GM18520 (cell line): ENCODE measurements around the gene KIF16B.
"Not testable (repeated sequence)": the region's sequence is repeated elsewhere in the genome, so short reads cannot be mapped to it uniquely, and the experiment has no call there.

ENCODE experiments used
- ATAC-seq: cut with Tn5 transposase; IDR thresholded peaks from one replicate; pipeline ENCODE4 v1.9.1; 2021; ENCODE audit not compliant: unreplicated experiment

KIF16B gene

DNA sequence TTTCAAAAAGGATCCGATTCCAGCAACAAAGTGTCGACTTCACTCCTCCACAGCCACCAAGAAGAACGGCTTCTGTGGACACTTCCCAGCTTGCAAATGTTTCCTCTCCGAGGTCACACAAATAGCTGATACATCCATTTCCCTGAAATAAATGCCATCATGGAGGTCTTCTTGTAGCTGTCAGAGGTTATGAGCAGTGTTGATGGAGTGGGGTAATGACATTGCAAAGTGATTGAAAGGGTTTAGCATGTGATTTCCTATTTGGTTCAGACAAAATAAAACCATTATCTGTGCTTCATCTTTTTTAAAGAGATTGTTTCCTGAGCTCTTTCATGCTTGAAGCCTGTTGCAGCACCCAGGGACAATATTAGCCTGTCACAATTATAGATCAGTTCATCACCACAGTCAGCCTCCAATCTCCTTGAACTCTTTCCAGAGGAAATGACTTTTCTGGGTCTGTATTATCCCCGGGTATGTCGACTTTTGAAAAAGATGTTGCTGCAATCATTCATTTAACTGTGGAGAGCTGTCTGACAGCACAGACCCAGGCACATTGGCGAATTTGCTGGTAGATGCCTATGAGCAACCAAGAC lies 16.9 kb upstream of the KIF16B start:
- ATAC-seq: no peak

DNA sequence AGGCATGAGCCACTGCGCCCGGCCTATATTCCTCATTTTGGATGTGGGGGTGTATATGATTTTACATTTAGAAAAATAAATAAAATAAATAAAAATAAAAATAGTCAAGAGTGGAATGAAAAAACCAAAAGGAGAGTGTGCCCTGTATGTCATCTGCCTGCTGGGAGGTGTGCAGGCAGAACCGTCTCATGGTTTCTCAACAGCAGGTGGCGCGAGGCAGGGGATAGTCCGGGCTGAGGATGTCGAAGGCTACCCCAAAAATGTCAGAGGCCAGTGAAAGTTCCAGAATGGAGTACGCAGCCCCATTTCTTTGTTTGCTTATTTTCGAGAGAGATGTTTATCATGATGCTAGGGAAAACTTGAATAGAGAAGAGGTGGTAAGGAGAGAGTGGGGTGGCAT lies 16.4 kb upstream of the KIF16B start:
- no peak for ATAC-seq

DNA sequence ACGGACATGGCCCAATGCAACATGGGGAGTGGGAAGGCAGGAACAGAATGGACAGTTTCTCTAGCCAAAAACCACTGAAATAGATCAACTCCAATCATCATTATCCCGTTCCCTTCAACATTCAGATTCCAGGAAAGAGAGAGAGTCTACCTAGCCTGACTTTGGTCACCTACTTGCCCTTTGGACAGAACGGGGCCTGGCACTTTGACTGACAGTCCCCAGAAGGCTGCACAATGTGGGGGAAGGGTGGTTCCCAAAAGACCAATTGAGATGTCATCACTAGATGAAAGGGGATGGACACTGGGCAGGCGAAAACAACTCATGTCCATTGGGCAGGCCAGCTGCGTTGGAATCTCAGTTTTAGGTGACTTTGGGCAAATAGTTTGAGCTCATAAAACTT lies 15.0 kb upstream of the KIF16B start:
- ATAC-seq: no peak

DNA sequence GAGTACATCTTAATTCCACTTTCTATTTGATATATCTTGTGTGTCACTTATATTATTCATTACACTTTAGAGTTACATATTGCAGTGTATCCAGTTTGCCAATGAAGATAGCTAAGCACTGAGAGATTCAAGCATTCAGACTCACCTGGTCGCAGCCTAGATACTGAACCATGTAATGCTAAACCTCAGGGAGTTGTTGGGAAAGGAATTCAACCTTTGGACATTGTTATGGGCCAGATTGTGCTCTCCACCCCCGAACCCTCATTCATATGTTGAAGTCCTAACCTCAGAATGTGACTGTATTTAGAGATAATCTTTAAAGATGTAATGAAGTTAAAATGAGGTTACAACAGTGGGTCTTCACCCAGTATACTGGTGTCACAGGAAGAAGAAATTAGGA lies 13.8 kb upstream of the KIF16B start:
- ATAC-seq: no peak

DNA sequence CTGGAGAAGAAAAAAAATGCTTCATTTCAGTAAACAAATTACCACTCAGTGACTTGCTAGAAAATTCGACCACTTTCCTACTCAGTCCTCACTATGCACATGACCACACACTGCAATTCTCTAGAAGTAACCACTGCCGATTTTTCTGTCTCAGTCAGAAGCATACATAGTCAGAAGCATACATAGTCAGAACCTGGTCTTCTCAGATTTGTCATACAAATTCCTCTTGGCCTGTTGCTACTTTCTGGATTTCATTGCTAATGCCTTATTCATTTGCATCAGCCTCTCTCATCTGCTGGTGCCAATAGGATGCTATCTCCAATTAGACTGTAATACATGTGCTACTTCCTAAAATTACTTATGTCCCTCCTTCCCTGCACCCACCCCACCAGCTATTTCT lies 10.2 kb upstream of the KIF16B start:
- ATAC-seq: no peak

DNA sequence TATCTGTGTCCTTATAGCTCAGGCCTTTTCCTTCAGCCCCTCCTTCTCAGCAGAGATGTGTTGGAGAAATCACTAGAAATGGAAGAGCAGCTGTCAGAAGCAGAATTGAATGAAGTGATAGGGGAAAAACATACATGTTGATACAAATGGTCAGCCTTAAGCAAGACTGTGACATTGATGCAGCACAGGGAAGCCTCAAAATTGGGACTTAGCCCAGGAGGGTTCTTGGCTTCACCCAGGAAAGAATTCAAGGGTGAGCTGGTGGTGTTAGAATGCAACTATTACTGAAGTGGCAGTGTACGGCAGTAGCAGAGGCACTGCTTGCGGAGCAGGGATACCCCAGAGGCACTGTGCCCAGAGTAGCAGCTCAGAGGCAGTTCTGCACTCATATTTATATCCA lies 8.0 kb upstream of the KIF16B start:
- ATAC-seq: no peak

DNA sequence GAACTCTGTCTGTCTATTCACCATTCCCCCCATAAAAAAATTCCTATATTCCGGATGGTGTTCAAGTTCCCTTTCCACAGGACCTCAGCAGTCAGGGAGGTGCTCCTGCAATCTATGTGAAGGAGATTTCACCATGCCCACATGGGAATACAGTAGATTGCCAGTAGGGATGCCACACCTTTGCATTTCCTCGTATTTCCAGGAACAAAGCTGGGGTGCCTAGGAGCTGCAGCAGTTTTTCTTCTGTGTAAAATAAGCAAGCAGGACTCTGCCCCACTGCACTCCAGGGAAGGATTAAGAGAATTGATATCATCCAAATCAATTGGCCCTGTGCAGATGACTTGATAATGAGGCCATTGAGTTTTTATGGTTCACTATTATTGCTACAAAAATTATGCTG lies 7.4 kb upstream of the KIF16B start:
- ATAC-seq: no peak

DNA sequence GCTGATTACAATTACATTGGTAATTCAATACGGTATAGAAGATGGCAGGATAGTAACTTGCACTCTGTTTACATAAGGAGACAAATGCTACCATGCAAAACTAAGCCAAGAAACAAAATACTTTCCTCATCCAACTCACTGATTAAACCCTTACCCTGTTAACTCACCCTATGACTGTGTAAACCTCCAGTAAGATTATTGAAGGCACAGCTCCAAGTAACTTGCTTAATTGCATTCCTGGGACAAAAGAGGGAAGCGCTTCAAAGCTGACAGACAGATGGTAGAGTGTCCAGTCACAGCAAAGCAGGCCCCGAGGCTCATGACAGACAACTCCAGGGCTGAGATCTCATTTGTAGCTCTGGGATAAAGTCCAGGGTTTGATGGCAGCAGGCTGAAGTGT lies 6.9 kb upstream of the KIF16B start:
- ATAC-seq: no peak

DNA sequence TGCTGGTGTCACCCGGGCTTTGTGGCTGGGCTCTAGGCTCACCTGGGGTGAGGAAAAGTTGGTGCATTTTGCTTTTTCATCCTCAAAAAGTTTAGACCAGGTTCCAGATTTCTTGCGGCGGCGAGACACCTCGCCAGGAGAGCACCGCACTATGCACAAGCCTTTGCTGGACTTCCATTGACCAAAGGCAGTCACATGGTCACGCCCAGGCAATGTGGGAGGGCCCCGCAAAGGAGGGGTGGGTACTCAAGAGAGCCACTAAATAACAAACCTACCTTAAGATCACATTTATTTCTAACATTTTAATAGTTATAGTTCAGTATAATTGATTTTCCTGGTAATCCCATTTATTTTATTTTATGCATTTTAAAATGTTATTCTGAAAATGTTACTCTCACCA lies 3.0 kb upstream of the KIF16B start:
- ATAC-seq: no peak

DNA sequence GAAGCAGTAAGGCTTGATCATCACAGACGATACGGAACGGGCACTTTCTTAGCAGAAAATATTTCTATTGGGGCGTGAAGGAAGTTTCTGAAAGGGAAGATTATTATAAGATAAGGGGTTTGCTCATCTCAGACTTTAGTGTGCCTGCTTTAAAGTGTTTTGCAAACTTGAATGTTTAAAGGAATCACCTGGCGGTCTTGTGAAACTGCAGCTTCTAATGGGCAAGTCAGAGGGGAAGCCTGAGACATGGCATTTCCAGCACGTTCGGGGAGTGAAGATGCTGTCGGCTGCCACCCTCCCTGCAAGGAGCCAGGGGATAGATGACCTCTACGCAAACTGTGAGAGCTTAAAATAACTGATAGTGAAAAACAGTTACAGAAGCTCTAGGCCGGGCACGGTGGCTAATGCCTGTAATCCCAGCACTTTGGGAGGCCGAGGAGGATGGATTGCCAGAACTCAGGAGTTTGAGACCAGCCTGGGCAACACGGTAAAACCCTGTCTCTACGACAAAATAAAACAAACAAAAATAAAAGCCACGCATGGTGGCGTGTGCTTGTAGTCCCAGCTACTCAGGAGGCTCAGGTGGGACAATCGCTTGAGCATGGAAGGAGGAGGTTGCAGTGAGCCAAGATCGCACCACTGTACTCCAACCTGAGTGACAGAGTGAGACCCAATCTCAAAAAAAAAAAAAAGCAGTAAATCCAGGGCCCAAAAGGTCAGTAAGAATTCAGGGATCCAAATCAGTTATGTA lies 2.3 kb upstream of the KIF16B start:
- no peak for ATAC-seq

DNA sequence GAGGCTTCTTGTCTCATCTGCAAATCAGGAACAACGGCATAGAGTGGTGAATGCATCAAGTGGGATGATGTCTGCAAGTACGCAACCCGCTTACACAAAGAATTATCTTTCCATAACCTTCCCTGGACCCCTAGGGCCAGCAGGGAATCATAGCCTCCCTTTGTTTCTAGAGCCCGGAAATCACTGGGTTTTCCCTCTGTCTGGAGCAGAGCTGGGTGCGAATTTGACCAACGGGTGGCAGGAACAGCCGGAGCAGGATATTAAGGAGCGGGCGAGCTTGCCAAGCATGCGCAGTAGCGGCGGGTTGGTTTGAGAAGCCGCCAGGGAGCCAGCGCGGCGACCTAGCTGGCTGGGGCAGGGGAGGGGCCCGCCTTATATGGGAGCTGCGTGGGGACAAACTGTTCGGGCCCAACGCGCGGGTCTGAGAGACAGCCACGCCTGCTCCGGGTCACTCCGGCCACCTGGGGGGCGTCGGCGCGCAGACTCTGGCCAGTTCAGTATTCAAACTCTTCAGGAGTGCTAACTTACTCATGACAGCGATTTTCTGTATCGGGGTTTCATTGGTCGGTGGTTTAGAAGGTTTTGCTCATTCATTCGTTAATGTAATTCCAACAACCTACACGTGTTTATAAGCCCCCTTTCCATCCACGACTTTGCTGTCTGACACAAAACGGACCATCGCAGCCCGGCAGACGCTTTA lies 1.6 kb upstream of the KIF16B start:
- peak; percentile 38 for ATAC-seq

DNA sequence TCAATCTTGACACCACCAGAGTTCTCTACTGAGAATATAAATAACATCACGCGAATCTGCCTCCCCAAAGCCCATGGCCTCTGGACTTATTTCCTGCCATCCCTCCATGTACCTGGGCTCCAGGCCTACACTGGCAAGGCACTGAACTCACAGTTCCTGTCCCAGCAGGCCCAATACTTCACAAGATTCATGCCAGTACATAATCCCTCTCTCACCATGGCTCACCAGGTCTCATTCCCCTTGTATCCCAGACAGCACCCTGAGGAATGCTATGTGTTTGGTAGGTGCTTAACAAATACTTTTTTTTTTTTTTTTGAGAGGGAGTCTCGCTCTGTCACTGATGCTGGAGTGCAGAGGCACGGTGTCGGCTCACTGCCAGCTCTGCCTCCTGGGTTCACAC lies 1.9 kb downstream of the KIF16B start:
- ATAC-seq: no peak

DNA sequence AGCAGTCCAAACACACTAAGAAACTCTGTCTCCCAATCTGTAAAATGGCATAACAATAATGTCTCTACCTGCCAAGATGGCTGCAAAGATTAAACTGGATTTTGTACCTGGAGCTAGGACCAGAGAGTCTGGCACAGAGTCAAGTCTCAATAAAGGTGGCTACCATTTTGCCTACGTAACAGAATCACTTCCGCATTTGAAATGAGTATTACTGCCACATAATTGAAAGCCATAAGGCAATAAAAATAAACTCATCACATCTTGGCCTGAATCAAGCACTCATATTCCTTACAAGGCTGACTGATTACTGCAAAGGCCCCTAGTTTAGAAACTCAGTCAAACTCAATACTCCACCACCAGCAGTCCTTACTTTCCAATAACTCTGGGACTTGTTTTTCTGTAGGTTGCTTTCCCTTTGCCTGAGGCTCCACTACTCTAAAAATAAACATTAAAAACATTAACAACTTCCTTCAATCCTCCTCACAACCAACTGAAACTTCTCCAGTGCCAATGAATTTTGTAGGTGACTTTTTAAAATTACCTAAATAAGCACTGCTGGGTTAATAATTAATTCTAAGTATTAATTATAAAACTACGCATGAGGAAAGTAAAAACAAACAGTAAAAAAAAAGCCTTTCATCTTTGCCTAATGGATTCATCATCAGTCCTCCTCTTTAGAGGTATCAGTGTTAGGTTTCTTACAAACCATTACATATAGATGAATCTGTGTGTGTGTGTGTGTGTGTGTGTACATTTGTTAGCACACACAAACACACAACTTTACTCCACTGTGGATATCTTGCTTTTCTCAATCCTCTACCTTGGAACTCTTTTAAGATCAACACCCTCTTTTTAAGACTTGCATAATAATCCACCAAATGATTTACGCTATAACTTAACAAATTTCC lies 3.7 kb downstream of the KIF16B start:
- ATAC-seq: no peak

DNA sequence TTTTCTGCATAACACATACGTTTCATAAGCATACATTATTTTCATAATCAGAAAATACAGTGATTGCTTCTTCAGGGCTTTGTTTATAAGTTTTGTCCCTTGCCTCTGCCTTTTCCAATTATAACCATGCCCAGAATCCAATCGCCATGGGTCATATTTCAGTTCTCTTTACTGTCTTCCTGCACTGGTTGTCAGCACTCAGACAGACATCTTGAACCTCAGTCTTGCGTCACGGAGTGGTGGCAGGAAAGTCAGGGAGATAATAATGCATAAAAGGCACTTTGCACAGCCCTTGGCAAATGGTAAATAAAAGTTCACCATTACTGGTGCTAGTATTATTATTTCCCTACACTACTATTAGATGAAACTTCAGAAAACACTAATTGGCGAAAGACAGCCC lies 7.2 kb downstream of the KIF16B start:
- no peak for ATAC-seq

DNA sequence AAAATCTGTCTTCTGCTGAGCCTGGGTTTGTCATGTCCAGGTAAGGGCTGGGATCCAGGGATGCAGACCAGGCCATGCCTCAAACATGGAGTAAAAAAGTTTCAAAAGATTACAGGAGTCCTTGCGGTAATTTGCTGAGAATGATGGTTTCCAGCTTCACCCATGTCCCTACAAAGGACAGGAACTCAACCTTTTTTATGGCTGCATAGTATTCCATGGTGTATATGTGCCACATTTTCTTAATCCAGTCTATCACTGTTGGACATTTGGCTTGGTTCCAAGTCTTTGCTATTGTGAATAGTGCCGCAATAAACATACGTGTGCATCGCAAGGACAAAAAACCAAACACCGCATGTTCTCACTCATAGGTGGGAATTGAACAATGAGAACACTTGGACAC lies 9.2 kb downstream of the KIF16B start:
- not testable (repeated sequence) for ATAC-seq

DNA sequence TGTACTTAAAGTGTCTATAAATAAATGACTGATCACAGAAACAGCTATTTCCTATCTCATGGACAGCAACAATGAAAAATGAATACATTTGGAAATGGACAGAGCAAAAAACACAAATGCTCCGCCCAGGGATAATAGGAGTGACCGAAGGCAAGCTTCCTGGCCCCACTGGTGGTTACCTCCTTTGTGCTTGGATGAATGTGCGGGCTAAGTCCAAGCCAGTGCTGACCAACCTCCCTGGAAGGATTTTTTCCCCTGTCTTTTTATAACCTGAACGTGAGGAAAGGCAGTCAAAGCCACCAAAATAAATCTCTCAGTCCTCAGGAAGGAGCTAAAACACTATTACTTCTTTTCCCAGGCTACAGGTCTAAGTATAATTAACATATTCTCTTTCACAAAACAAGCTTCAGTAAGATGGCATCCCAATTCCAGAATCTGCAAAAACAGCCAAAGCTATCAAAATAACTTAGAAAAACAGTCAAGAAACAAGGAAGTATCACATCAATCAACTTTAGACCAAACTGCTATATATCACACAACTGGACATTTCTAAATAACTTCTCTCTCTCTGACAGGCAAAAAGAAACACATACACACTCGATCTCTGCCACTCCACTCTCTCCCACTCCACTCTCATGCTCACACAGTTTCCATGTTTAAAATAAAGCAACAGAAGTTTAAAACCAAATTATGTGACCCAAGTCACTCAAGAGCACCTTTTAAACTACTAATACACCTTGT lies 10.0 kb downstream of the KIF16B start:
- no peak for ATAC-seq

DNA sequence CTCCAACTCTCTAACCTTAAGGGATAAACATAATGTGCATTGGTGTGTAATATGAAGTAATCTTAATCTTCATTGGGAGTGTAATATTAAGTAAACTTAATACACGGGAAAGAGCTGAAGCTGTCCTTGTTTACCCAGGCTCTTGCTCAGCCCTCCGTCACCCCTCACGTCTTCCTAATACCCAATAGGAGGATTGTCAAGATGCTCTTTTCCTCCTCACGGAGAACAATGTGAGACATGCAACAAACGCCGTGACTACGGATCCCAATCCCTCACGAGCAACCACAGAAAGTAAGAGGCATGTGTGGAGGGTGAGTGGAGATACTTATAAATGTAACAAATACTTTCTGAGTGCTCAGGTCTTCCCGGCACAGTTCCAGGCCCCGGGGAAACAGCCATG lies 11.0 kb downstream of the KIF16B start:
- no peak for ATAC-seq

DNA sequence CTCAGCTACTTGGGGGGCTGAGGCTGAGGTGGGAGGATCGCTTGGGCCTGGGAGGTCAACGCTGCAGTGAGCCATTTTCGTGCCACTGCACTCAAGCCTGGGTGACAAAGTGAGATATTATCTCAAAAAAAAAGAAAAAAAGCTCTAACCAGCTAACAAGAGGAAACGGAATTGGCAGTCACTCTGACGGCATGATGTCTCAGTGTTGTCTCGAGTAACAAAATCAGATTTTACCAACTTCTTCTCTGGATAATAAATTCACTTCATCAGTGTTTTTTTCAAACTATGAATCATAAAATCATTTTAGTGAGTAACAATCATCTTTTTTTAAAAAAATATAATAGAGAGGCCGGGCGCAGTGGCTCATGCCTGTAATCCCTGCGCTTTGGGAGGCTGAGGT lies 12.6 kb downstream of the KIF16B start:
- no peak for ATAC-seq

DNA sequence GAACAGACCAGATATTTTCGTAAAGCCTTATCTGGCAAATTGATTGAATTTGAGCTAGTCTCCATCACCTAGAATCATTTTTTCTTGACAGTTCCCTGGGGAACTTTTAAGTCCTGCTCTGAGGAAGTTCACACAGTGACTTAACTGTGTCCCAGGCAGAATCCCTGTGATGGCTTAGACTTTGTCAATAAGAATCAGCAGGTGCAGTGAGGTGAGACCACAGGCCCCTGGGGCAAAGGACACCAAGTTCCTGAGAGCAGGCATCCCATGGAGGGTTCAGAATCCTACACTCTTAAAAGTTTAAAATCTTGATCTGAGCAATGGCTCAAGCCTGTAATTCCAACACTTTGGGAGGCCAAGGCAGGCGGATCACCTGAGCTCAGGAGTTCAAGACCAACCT lies 13.0 kb downstream of the KIF16B start:
- no peak for ATAC-seq

DNA sequence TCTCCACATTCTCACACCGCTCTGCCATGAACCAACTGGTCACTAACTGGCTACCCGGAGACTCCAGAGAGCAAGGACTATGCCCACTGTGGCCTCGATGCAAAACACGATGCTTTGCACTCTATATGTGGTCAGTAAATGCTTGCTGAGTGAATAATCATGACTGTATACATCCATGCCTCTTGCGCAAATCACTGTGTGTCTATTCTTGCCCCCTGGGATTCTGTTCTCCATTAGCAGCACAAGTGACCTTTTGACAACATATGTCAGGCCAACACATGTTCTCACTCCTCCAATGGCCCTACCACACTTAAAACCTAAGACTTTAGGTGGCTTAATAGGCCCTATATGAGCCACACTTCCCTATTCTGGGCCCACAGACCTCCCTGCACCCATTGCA lies 16.9 kb downstream of the KIF16B start:
- ATAC-seq: no peak

DNA sequence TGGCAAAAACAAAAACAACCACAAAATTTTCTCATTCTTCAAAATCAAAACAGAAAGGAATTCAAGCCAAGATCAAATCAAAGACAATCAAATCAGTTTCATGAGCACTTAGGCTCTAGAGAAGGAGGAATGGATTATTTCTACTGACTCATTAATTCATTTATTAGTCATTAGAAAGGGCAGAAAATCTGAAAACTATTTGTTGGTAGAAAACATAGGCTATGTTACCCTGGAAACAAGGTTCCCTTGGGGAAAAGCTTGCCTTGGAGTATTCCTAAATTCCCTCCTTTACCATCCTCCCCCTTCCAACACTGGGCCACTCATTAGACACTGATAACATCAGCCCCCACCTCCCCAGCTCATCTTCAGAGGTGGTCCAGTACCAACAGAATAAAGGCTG lies 17.5 kb downstream of the KIF16B start:
- ATAC-seq: no peak
